Gastroesophageal sphincter (tissue), 4 donors: Measurements from ENCODE around the gene STK33. TPM values are rescaled to one million over a fixed set of nuclear protein-coding genes. Genes with fewer than 3 reads are reported as not detected.

Source experiments
- ATAC-seq: fragments of 150-250 bp; one replicate; pipeline ENCODE4 v1.9.1; 2016; ENCODE audit warnings: mild to moderate bottlenecking, moderate library complexity
- H3K27ac ChIP-seq, 4 donors: fragments of 200-600 bp; sonication (generic) in 3 of 4; 1 replicate in 3 of 4; 2 replicates in 1 of 4; pipeline ENCODE4 v1.5.1; 2016 to 2019
- H3K27me3 ChIP-seq: fragments of 200-600 bp; sonication (generic); one replicate; pipeline ENCODE4 v1.5.1; 2019
- H3K36me3 ChIP-seq, 2 donors: fragments of 200-600 bp; sonication (generic); one replicate each; pipeline ENCODE4 v1.5.1; 2019; ENCODE audit warnings: control low read depth in 1 of 2
- H3K4me1 ChIP-seq, 3 donors: fragments of 200-600 bp; sonication (generic); 1 replicate in 2 of 3; 2 replicates in 1 of 3; pipeline ENCODE4 v1.5.1; 2016 to 2019; ENCODE audit warnings: control low read depth in 2 of 3
- H3K4me3 ChIP-seq, 2 donors: fragments of 200-600 bp; sonication (generic); one replicate each; pipeline ENCODE4 v1.5.1; 2019; ENCODE audit warnings: mild to moderate bottlenecking in 1 of 2, moderate library complexity in 1 of 2
- H3K9me3 ChIP-seq, 3 donors: fragments of 200-600 bp; sonication (generic); one replicate each; pipeline ENCODE4 v1.5.1; 2017 to 2019; ENCODE audit warnings: control low read depth in 2 of 3
- CTCF ChIP-seq, 4 experiments: fragments of 200-600 bp in 2 of 4; fragments of 450-650 bp in 2 of 4; sonication (generic) in 1 of 4; IDR thresholded peaks; one replicate each; pipeline ENCODE4 v1.5.1; 2017 to 2019; ENCODE audit warnings: antibody characterized with exemption in 4 of 4, mild to moderate bottlenecking in 2 of 4, moderate library complexity in 2 of 4
- EP300 ChIP-seq: sonication (generic); formaldehyde crosslinking; IDR thresholded peaks from one replicate; pipeline ENCODE4 v1.6.1; 2017; ENCODE audit warnings: antibody characterized with exemption, mild to moderate bottlenecking
- POLR2A ChIP-seq, 2 donors: fragments of 450-650 bp; IDR thresholded peaks; one replicate each; pipeline ENCODE4 v1.6.1; 2017; ENCODE audit warnings: antibody characterized with exemption in 2 of 2, mild to moderate bottlenecking in 2 of 2, moderate library complexity in 1 of 2
- POLR2AphosphoS5 ChIP-seq: sonication (generic); formaldehyde crosslinking; IDR thresholded peaks from one replicate; pipeline ENCODE4 v1.6.1; 2017; ENCODE audit warnings: antibody characterized with exemption
- WGBS, 2 donors: methylation state at CpG; one replicate each; pipeline ENCODE4 v1.1.5; 2018; ENCODE audit warnings: low coverage in 1 of 2; 5-methylcytosine and 5-hydroxymethylcytosine counted together
- total RNA-seq, 4 donors: library from RNA; depleted of rRNA; stranded (reverse); fragments of >200 nt; gene quantifications; one replicate each; pipeline ENCODE4 v1.1.0, GENCODE V29; 2016

The STK33 gene
- total RNA-seq, 4 donors from 2014 or later = 15.7 to 25.6 (median 21.4) TPM

- no peak for TF ChIP-seq POLR2A (IDR thresholded peaks at IDR 0.05)
- TF ChIP-seq POLR2AphosphoS5 = no peak
- TF ChIP-seq EP300 = no peak
- no peak for TF ChIP-seq CTCF (IDR thresholded peaks at IDR 0.05)
- H3K27me3 ChIP-seq = no peaks in the 10 kb centered on the region
- no peak overlapping the region for H3K27ac ChIP-seq
- no peak overlapping the region for H3K4me3 ChIP-seq
- 80 to 88% methylated on average over 8 to 10 of the region's 10 CpGs for WGBS, 2 donors
- H3K36me3 ChIP-seq = no peaks in the 10 kb centered on the region
- H3K9me3 ChIP-seq = no peaks in the 10 kb centered on the region
- no peaks in the 10 kb centered on the region for H3K4me1 ChIP-seq
- ATAC-seq = no peak
These were observed 225.3 kb downstream of the STK33 start for GRCh38 chr11:8368772-8369171.

- no peaks in the 10 kb centered on the region for H3K9me3 ChIP-seq
- no peaks in the 10 kb centered on the region for H3K27me3 ChIP-seq
- WGBS, 2 donors = 95% methylated on average over 4 of the region's 7 CpGs; no CpG with 5 or more reads in 1 of the 2 donors
- H3K4me3 ChIP-seq = no peak overlapping the region
- no peaks in the 10 kb centered on the region for H3K4me1 ChIP-seq
- TF ChIP-seq CTCF (IDR thresholded peaks at IDR 0.05) (no peak), POLR2A (IDR thresholded peaks at IDR 0.05) (no peak)
- no peak for ATAC-seq
- no peaks in the 10 kb centered on the region for H3K36me3 ChIP-seq
- no peak overlapping the region for H3K27ac ChIP-seq
These were observed 225.8 kb downstream of the STK33 start for GRCh38 chr11:8368194-8368593.

GRCh38 chr11:8366316-8366715 is 227.7 kb downstream of the STK33 start:
- H3K4me1 ChIP-seq = no peaks in the 10 kb centered on the region
- no peaks in the 10 kb centered on the region for H3K27me3 ChIP-seq
- TF ChIP-seq POLR2AphosphoS5 (no peak), CTCF (IDR thresholded peaks at IDR 0.05) (no peak), POLR2A (IDR thresholded peaks at IDR 0.05) (no peak), EP300 (no peak)
- H3K27ac ChIP-seq = no peak overlapping the region
- no peaks in the 10 kb centered on the region for H3K9me3 ChIP-seq
- no peak overlapping the region for H3K4me3 ChIP-seq
- ATAC-seq = no peak
- no peaks in the 10 kb centered on the region for H3K36me3 ChIP-seq
- 93% methylated on average over 3 of the region's 6 CpGs; no CpG with 5 or more reads in 1 of the 2 donors for WGBS, 2 donors

GRCh38 chr11:8365216-8365941 is 228.6 kb downstream of the STK33 start:
- Histone ChIP-seq H3K27ac (no peak overlapping the region), H3K36me3 (no peaks in the 10 kb centered on the region), H3K9me3 (no peaks in the 10 kb centered on the region), H3K4me1 (no peaks in the 10 kb centered on the region), H3K4me3 (no peak overlapping the region), H3K27me3 (no peaks in the 10 kb centered on the region)
- ATAC-seq = no peak
- TF ChIP-seq CTCF (IDR thresholded peaks at IDR 0.05) = no peak
- no peak for TF ChIP-seq POLR2A (IDR thresholded peaks at IDR 0.05)
- no peak for TF ChIP-seq POLR2AphosphoS5
- TF ChIP-seq EP300 = no peak
- WGBS, 2 donors = 50 to 71% methylated on average over 2 of the region's 11 CpGs

- Histone ChIP-seq H3K4me1 (no peaks in the 10 kb centered on the region), H3K27me3 (no peaks in the 10 kb centered on the region), H3K27ac (no peak overlapping the region), H3K36me3 (no peaks in the 10 kb centered on the region), H3K4me3 (no peak overlapping the region), H3K9me3 (no peaks in the 10 kb centered on the region)
- ATAC-seq = peak; percentile 44
- WGBS, 2 donors = 67 to 88% methylated on average over 11 to 15 of the region's 15 CpGs
- TF ChIP-seq POLR2AphosphoS5 (no peak), POLR2A (IDR thresholded peaks at IDR 0.05) (no peak), EP300 (no peak), CTCF (IDR thresholded peaks at IDR 0.05) (no peak)
These were observed 230.1 kb downstream of the STK33 start for GRCh38 chr11:8363921-8364320.
